Stimulated activated CD4-positive, alpha-beta T cell treated with anti-CD3 and anti-CD28 coated beads, Interleukin-1b, Interleukin-23, amount 100 ng/mL, for 4 hours (primary cell): ENCODE results near the gene CELA3B.
"Not testable (repeated sequence)": the region's sequence is repeated elsewhere in the genome, so short reads cannot be mapped to it uniquely, and the experiment has no call there.

Source experiments
- DNase-seq, 2 donors: peaks; one replicate each; pipeline ENCODE4 v3.0.0-alpha.2; 2020; ENCODE audit warnings: low read depth in 2 of 2

The CELA3B gene, protein sequence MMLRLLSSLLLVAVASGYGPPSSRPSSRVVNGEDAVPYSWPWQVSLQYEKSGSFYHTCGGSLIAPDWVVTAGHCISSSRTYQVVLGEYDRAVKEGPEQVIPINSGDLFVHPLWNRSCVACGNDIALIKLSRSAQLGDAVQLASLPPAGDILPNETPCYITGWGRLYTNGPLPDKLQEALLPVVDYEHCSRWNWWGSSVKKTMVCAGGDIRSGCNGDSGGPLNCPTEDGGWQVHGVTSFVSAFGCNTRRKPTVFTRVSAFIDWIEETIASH

GRCh38 chr1:21976703-21977239 lies at the start of gene CELA3B:
Gene CELA3B (plus strand): TSS chr1:21977022. CDS start chr1:21977040, 18 bp downstream.
- DNase-seq = not testable (repeated sequence)

- DNase-seq = no peak
Measured at GRCh38 chr1:21927533-21928237, 49.1 kb upstream of the CELA3B start.

- DNase-seq = no peak
Measured at GRCh38 chr1:21930080-21930571, 46.7 kb upstream of the CELA3B start.

- DNase-seq = no peak
Measured at GRCh38 chr1:21930629-21931170, 46.1 kb upstream of the CELA3B start.

DNA sequence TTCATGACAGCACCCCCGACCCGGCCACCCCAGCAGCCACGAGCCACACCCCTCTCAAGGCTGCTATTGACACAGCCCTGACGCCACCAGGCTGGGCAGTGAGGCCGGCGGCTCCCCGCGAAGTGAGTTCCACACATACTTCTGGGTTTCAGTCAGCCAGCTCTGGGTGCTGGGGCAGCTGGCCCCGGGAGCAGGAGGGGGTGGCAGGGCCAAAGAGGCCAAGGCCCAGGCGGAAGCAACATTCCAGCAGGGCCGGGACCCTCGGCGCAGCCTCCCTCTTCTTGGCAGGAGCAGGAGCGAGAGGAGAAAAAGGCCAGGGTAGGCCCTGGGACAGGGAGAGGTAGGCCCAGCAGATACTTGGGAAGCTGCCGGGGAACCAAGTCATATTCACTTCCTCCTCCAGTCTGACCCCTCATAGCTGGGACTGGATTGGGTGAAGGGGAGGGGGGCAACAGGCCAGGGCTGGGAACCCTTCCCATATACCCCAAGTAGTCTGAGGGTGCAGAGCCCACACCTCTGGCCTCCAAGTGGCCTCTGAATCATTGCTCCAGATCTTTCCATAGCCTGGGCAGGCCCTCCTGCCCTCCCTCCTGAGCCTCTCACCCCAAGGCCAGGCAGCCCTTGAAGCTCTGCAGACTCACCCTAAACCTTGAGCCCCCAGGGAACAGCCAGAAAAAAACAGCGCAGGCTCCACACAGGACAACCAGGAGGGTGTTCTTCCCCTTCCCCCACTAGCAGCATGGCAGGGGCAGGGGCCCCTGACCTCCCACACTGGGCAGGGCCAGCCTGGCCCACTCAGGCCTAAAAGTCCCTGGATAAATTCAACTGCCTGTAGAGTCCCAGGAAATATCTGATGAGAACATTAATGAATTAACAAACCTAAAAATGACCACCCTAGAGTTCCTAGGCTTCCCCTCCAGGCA lies 45.4 kb upstream of the CELA3B start:
- no peak for DNase-seq

GRCh38 chr1:21932127-21932526 lies 44.7 kb upstream of the CELA3B start:
- DNase-seq = no peak

DNA sequence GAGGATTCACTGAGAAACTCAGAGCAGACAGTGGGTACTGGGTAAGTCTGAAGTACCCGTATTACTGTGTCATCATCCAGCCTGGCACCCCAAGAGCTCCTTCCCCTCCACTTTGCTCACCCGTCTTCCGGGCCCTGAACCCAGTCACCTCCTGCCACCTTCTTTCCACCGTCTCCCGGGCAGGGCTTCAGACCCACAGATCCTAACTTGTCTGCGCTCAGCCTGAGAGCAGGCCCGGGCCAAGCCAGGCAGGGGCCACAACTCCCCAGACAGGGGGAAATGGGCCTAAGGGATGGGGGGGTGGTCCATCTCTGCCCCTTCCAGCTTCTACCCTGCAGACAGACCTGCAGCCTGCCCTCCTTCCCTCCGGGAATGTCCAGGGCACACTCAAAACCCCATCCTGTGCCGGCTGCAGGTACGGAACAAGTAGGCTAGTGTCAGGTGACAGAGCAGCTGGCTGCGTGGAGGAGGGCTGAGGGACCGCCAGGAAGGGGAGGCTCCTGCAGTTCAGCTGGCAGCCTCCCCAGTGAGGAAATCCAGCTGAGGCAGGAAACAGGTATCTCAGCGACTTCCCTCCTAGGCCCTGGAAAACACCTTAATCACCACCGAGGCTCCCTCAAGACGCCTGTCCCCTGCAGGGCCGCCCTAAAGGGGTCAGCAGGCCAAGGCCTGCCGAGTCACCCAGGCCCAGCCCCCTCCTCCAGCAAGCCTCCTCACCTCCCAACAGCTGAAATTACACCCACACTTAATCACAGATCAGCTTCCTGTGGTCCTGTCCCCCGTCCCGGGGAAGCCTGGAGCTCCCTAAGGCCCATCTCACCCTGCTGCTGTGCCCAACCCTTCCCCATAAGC lies 43.2 kb upstream of the CELA3B start:
- DNase-seq = no peak

DNA sequence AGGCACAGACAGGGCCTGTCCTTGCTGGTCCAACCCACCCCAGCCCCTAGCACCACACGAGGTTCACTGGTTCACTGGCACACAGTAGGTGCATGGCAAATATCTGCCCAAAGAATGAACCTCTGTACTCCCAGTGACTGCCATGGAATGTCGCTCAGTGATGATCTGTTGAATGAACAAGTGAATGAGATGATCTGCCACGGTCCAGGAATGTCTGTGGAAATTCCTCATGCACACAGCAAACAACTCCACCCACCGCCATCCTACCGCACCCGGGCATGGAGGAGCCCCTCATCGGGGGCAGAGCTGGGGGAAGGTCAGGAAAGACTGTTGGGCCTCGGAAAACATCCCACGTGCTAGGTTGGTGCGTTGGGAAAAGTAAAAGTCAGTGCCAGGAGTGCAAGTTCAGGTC lies 41.4 kb upstream of the CELA3B start:
- DNase-seq = no peak

- DNase-seq = no peak
Measured at GRCh38 chr1:21935891-21936365, 40.9 kb upstream of the CELA3B start.

DNA sequence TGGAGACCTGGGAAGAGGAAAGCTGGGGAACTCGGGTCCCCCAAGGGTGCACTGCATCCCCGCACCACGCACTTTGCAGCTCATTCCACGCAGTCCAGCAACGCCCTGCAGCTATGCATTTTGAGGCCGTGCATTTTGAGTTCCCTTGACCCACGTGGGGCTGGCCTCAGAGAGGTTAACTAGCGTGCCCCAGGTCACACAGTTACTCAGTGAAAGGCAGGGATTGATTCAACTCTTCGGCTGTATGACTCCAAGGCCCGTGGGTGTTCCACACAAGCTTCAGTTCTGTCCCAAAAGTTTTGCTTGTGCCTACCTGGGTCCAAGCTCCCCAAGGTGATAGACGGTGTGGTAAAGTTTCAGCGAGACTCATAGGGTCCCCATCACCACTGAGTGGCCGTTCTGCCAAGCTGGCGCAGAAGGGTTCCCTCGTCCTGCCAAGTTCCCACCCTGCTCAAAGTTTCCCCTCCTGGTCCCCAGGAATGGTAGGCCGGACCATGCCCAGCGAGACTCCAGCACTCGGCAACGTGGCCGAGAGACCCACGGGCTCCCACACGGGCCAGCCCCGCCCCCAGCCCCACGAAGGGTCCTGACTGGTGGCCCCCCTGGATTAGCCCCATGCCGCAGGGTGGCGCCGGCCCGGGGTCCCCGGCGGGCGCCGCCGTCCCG lies 40.3 kb upstream of the CELA3B start:
- no peak for DNase-seq

DNA sequence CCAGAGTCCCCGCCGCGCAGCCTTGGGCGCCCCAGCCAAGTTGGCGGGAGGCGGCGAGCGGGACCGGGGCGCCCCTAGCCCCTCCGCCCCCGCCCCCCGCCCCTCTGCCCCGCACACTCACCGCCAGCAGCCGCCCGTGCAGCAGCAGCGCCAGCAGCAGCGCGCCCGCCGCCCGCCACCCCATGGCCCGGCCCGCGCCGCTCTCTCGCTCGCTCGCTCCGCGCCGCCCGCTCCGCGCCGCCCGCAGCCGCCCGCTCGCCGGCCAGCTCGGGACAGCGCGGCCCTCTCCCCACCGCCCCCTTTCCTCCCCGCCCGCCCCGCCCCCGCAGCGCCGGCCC lies 39.8 kb upstream of the CELA3B start, which contains the start of gene HSPG2:
Gene HSPG2 (minus strand): TSS at position 277 of the 338 bp plus-strand sequence. CDS start 93 bp downstream, at position 184.
- no peak for DNase-seq

- DNase-seq = peak; percentile 51 to 69
Measured at GRCh38 chr1:21937372-21938121, 39.3 kb upstream of the CELA3B start.

DNA sequence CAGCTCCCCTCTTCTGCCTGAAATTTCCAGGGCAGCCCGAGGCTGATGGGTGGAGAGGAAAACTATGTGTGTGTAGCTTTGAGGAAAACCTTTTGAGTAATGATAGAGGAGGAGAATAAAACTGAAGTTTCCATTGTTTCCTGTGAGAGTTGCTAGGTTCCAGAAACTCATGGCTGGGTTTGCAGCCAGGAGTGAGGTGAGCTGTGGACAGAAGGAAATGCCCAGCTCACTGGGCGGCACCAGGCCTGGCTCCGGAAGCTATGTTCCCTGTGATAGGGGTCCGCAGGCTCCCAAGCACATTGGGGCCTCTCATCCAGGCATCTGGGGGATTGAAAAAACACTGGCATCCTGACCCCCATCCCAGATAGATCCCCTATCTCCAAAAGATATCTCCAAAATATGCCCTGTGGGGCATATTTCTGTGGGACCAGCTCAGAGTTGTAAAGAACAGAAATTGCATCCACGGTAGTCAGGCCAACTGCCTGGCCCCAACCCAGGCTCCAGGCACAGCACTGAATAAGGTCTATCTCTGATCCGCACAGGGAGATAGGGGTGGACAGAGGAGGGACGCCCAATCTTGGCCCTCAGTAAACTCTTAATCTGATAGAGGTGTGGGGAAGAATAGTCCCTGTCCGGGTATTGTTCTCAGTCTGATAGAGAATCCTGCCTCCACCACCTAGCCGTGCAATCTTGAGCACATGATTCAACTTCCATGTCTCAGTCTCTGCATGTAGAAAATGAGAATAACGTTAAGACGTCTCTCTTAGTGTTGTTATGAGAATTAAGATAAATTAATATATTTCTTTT lies 37.9 kb upstream of the CELA3B start:
- DNase-seq = no peak

DNA sequence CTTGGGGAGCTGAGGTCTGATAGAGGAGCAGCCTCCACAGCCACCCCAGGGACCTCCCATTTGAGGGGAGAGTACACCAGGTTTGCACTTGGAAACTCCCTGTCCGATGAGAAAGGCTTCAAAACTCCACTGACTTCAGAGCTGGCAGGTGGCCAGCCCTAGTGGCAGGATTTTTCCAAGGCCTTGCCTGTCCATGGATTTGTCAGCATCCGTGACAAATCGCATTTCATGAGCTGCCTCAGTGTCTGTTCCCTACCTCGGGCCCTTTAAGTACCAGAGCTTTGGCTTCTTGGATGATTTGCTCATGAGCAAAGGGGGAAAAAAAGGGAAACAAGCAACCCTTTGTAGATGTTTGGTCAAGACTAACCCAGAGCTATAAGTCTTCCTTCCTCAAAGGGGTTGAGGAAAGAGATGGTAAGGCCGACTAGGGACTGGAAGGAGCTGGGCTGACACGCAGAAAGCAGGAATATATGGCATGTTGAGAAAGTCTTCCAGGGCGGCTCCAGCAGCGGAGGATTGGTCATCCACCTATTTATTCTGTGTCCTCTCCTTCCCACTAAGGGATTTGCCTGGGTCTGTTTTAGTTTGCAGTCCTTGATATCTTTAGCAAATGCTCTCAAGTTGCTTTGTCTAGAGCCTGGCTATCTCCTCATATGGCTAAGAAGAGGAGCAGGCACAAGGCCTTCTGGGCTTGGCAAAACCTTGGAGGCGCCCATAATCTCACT lies 37.0 kb upstream of the CELA3B start:
- no peak for DNase-seq

- DNase-seq = no peak
Measured at GRCh38 chr1:21940492-21940891, 36.3 kb upstream of the CELA3B start.

DNA sequence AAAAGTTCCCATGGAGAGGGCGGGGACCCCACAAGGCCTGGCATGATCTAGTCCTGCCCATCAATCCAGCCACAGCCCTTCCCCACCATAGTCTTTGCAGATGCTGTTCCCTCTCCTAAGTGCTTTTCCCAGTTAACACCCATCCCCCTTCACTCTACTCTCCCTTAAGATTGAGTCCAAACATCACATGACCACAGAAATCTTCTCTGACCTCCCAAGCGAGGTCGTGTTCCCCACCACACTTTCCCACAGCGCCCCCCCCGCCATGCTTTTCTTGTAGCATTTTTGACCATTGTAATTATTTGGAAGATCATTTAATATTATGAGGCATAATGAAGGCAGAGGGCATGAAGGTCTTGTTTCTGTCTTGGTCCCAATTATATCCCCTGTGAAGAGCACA lies 35.5 kb upstream of the CELA3B start:
- no peak for DNase-seq

- no peak for DNase-seq
Measured at GRCh38 chr1:21942464-21942863, 34.4 kb upstream of the CELA3B start.
